ENCODE measurements around the gene TSC22D2.

DNA sequence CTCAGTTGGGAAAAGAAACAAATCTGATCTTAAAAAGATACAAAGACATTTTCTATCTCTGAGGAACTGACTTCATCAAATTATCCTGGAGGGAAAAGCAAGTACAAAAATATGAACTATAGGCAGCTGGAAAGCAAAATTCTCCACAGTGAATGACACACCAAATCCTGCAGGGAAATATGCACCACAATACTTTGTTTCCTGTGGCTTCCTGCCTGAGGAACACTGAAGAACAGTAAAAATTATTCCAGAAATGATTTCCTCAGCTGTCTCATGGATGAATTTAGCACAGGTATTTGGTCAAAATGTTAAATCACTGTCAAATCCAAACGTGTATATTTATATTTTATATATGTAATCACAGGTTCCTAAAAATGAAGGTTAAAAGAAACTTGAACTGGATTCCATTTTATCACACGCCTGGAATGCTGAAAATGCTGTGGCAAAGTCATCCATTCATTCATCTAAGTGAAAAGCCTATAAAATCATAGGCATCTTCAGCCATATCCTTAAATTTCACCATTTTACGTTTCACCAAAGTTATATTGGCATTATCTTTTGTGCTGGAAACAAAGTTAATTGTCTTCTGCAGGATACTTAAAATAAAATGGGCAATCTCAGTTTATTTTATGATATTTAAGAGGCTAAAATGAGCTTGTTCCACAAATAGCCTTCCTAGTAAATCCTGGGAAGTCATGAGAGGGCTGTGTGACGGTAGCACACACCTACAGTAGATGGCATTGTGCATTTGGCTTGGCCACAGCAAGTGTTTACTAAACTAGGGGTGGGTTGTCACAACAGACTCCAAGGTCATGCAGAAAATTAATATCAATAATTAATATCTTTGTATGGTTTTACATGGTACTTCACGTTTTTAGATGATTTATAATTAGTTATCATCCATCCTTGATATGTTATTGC is 19.3 kb upstream of the TSC22D2 start:
- no peak for TF ChIP-seq POLR2AphosphoS5 (IDR thresholded peaks at IDR 0.05)
- TF ChIP-seq, protein P1, sequence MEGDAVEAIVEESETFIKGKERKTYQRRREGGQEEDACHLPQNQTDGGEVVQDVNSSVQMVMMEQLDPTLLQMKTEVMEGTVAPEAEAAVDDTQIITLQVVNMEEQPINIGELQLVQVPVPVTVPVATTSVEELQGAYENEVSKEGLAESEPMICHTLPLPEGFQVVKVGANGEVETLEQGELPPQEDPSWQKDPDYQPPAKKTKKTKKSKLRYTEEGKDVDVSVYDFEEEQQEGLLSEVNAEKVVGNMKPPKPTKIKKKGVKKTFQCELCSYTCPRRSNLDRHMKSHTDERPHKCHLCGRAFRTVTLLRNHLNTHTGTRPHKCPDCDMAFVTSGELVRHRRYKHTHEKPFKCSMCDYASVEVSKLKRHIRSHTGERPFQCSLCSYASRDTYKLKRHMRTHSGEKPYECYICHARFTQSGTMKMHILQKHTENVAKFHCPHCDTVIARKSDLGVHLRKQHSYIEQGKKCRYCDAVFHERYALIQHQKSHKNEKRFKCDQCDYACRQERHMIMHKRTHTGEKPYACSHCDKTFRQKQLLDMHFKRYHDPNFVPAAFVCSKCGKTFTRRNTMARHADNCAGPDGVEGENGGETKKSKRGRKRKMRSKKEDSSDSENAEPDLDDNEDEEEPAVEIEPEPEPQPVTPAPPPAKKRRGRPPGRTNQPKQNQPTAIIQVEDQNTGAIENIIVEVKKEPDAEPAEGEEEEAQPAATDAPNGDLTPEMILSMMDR (IDR thresholded peaks at IDR 0.05) = no peak
- TF ChIP-seq POLR2A (IDR thresholded peaks at IDR 0.05) = no peak

All from stomach (tissue), 4 donors.